CD4-positive, alpha-beta T cell (primary cell): ENCODE data around the gene AGBL1. TPM values are rescaled to one million over a fixed set of nuclear protein-coding genes. Genes with fewer than 3 reads are reported as not detected.

Experiments
- ATAC-seq: fragments of 200-7000 bp; cut with Tn5 transposase; one replicate; pipeline ENCODE4 v1.10.0; 2022; ENCODE audit warnings: mild to moderate bottlenecking; ENCODE audit not compliant: poor library complexity
- CTCF ChIA-PET: fragments of 350-600 bp; sonication (Branson Sonifier 250); formaldehyde crosslinking; loops from one replicate; lab custom pipeline; 2021; ENCODE audit warnings: antibody characterized with exemption, inconsistent platforms; lab: Charles Lee
- POLR2A ChIA-PET: fragments of 350-600 bp; sonication (Branson Sonifier 250); formaldehyde crosslinking; loops from one replicate; lab custom pipeline; 2021; ENCODE audit warnings: antibody characterized with exemption, inconsistent platforms; lab: Charles Lee
- DNase-seq, 14 experiments: peaks; one replicate each; pipeline ENCODE4 v3.0.0-alpha.2; 2013 to 2020; ENCODE audit warnings: mixed read lengths in 2 of 14
- H3K27ac ChIP-seq, 2 donors: one replicate each; pipeline versions ENCODE4 v1.5.1 to v1.7.0; 2013; ENCODE audit warnings: low read length in 2 of 2, low read depth in 1 of 2, mild to moderate bottlenecking in 1 of 2
- H3K27me3 ChIP-seq, 2 experiments: 1 replicate in 1 of 2; 2 replicates in 1 of 2; pipeline versions ENCODE4 v1.6.1 to v1.7.0; 2013; ENCODE audit warnings: low read length in 2 of 2, control low read depth in 1 of 2, mild to moderate bottlenecking in 1 of 2, moderate library complexity in 1 of 2; ENCODE audit not compliant: insufficient read depth in 2 of 2, control insufficient read depth in 1 of 2
- H3K36me3 ChIP-seq: one replicate; pipeline ENCODE4 v1.6.1; 2013; ENCODE audit warnings: low read length, control low read depth; ENCODE audit not compliant: insufficient read depth
- H3K4me1 ChIP-seq: one replicate; pipeline ENCODE4 v1.6.1; 2013; ENCODE audit warnings: low read length, control low read depth; ENCODE audit not compliant: insufficient read depth
- H3K4me3 ChIP-seq: one replicate; pipeline ENCODE4 v1.5.1; 2013; ENCODE audit warnings: mild to moderate bottlenecking, low read length, moderate library complexity
- H3K9me3 ChIP-seq, 2 experiments: 1 replicate in 1 of 2; 2 replicates in 1 of 2; pipeline versions ENCODE4 v1.6.1 to v1.7.0; 2013; ENCODE audit warnings: low read length in 2 of 2, mild to moderate bottlenecking in 2 of 2, control low read depth in 1 of 2, moderate library complexity in 1 of 2; ENCODE audit not compliant: control insufficient read depth in 1 of 2, insufficient read depth in 1 of 2
- H3K27ac Mint-ChIP-seq: one replicate; pipeline ENCODE4 v1.8.0; 2020; ENCODE audit warnings: mixed read lengths
- H3K27me3 Mint-ChIP-seq: one replicate; pipeline ENCODE4 v1.8.0; 2021; ENCODE audit warnings: mixed read lengths
- H3K36me3 Mint-ChIP-seq: one replicate; pipeline ENCODE4 v1.8.0; 2021; ENCODE audit warnings: low read depth, mixed read lengths
- H3K4me1 Mint-ChIP-seq: one replicate; pipeline ENCODE4 v1.8.0; 2021; ENCODE audit warnings: low read depth, mixed read lengths
- H3K4me3 Mint-ChIP-seq: one replicate; pipeline ENCODE4 v1.8.0; 2020; ENCODE audit warnings: mild to moderate bottlenecking, mixed read lengths
- H3K9me3 Mint-ChIP-seq: one replicate; pipeline ENCODE4 v1.8.0; 2020; ENCODE audit warnings: mixed read lengths
- intact Hi-C, 2 experiments: fragments of 100-400 bp; cut with DNase I in 1 of 2; cut with micrococcal nuclease in 1 of 2; formaldehyde crosslinking; loops; one replicate each; pipeline versions ENCODE4 v1.15.1 to v1.9.0; 2023 to 2025; cut with DNase I, micrococcal nuclease
- total RNA-seq, 174 experiments: library from RNA in 2 of 174; stranded (reverse) in 2 of 174; gene quantifications; one replicate each; pipeline ENCODE4 v1.2.3 and lab custom pipeline; 2021 to 2026
- TF ChIP-seq, protein P1 (sequence below): fragments of 200-600 bp; IDR thresholded peaks from one replicate; pipeline ENCODE4 v1.8.0; 2022; ENCODE audit warnings: antibody characterized with exemption, mild to moderate bottlenecking

The AGBL1 gene
- total RNA-seq, 2 experiments from 2014 or later = not detected

DNA sequence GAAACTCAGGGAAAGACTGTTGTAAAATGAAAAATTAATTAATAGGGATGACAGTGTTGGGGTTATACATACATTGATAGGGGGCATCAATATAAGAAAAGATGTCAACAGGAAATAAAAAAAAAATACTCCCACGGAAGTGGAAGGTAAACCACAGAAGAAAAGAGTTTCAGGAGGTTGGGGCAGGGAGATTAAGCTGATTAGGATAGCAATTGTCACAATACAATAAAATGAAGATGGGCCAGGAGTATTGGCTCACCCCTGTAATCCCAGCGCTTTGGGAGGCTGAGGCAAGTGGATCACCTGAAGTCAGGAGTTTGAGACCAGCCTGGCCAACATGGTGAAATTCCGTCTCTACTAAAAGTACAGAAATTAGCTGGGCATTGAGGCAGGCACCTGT lies 536.1 kb downstream of the AGBL1 start:
- H3K36me3 Mint-ChIP-seq = no peaks in the 10 kb centered on the region
- H3K4me1 Mint-ChIP-seq = peaks cover 88% of the 10 kb centered on the region
- H3K27ac Mint-ChIP-seq = peak overlapping the region; percentile 70
- Histone ChIP-seq H3K27ac (no peak overlapping the region), H3K4me1 (peaks cover 52% of the 10 kb centered on the region), H3K36me3 (no peaks in the 10 kb centered on the region), H3K4me3 (no peak overlapping the region), H3K27me3 (no peaks in the 10 kb centered on the region), H3K9me3 (no peaks in the 10 kb centered on the region)
- POLR2A ChIA-PET = interaction anchor here (1.8 kb wide), 1 partner anchor 38 kb away, joined by 11 read pairs; no protein-coding TSS in a partner anchor
- peak overlapping the region; percentile 49 for H3K4me3 Mint-ChIP-seq
- ATAC-seq = no peak
- TF ChIP-seq, protein P1, sequence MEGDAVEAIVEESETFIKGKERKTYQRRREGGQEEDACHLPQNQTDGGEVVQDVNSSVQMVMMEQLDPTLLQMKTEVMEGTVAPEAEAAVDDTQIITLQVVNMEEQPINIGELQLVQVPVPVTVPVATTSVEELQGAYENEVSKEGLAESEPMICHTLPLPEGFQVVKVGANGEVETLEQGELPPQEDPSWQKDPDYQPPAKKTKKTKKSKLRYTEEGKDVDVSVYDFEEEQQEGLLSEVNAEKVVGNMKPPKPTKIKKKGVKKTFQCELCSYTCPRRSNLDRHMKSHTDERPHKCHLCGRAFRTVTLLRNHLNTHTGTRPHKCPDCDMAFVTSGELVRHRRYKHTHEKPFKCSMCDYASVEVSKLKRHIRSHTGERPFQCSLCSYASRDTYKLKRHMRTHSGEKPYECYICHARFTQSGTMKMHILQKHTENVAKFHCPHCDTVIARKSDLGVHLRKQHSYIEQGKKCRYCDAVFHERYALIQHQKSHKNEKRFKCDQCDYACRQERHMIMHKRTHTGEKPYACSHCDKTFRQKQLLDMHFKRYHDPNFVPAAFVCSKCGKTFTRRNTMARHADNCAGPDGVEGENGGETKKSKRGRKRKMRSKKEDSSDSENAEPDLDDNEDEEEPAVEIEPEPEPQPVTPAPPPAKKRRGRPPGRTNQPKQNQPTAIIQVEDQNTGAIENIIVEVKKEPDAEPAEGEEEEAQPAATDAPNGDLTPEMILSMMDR = no peak
- intact Hi-C loops = no loop called here
- H3K9me3 Mint-ChIP-seq = peaks cover 3% of the 10 kb centered on the region
- CTCF ChIA-PET = no interaction called here
- DNase-seq = peak in 3 of 14 experiments; percentile 19 to 63 (median 25)
- H3K27me3 Mint-ChIP-seq = no peaks in the 10 kb centered on the region

DNA sequence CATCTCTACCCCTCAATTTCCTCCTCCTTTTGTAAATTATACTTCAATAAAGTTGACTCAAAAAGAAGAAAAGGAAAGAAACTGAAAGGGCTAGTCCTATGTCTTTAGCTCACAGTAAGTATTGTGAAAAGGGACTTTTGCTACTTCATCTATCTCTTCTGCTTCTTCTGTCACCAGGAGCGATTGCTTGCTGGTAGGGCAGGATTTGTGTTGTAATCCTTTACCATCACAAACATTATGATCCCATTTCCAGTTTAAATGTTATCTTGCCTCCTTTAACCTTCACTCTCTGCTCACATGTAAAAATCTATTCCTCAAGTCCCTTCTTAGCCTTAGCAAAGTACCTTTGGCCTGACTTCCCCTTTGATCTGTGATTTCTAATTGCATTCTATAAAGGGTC lies 537.1 kb downstream of the AGBL1 start:
- ChIA-PET CTCF (interaction anchor here (1.2 kb wide), 1 partner anchor 12 kb away, joined by 3 read pairs; no protein-coding TSS in a partner anchor), POLR2A (interaction anchor here (1.8 kb wide), 1 partner anchor 37 kb away, joined by 11 read pairs; no protein-coding TSS in a partner anchor)
- TF ChIP-seq, protein P1 = no peak
- ATAC-seq (no peak), DNase-seq (no peak)
- no peak overlapping the region for H3K4me3 ChIP-seq
- Mint-ChIP-seq H3K4me3 (peak overlapping the region; percentile 54), H3K36me3 (no peaks in the 10 kb centered on the region), H3K27me3 (no peaks in the 10 kb centered on the region), H3K9me3 (peaks cover 3% of the 10 kb centered on the region), H3K4me1 (peaks cover 81% of the 10 kb centered on the region), H3K27ac (peak overlapping the region; percentile 70)
- peaks cover 48% of the 10 kb centered on the region for H3K4me1 ChIP-seq
- H3K27me3 ChIP-seq = no peaks in the 10 kb centered on the region
- H3K27ac ChIP-seq = no peak overlapping the region
- H3K36me3 ChIP-seq = no peaks in the 10 kb centered on the region
- intact Hi-C loops = no loop called here
- no peaks in the 10 kb centered on the region for H3K9me3 ChIP-seq

DNA sequence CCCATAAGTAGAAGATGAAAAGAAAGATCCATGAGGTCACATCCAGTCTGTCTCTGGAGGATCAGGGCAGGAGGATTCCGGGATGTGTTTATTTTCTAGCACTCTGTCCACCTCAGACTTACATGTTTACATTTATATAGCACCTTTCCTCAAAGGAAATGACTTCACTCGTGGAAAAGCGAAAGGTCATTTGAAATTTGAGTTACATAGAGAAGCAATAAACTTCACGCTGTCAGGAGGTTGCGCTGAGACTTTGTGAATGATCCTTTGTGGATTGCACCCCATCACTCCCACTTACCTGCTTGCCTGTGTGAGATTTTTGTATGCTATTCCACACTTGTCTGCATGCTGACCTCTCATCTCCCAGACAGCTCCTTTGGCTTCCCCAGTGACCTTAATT lies 540.5 kb downstream of the AGBL1 start:
- Histone ChIP-seq H3K9me3 (no peaks in the 10 kb centered on the region), H3K27ac (no peak overlapping the region), H3K27me3 (no peaks in the 10 kb centered on the region), H3K4me3 (no peak overlapping the region), H3K36me3 (no peaks in the 10 kb centered on the region), H3K4me1 (peaks cover 36% of the 10 kb centered on the region)
- TF ChIP-seq, protein P1 = no peak
- H3K36me3 Mint-ChIP-seq = no peaks in the 10 kb centered on the region
- H3K9me3 Mint-ChIP-seq = peaks cover 2% of the 10 kb centered on the region
- no peaks in the 10 kb centered on the region for H3K27me3 Mint-ChIP-seq
- no peak overlapping the region for H3K4me3 Mint-ChIP-seq
- intact Hi-C loops = loop anchor here (10.0 kb wide), 2 partner anchors 125 to 1625 kb away; no protein-coding TSS in a partner anchor
- CTCF ChIA-PET = interaction anchor here (1.1 kb wide), 1 partner anchor 20 kb away, joined by 3 read pairs; no protein-coding TSS in a partner anchor
- no peak overlapping the region for H3K27ac Mint-ChIP-seq
- POLR2A ChIA-PET = no interaction called here
- H3K4me1 Mint-ChIP-seq = peaks cover 62% of the 10 kb centered on the region
- no peak for ATAC-seq
- DNase-seq = no peak
